Measurements from ENCODE around the gene ELL3.
A peak's percentile ranks its signal among the peaks of the same experiment; 100 is the strongest.
"Not testable (repeated sequence)": the region's sequence is repeated elsewhere in the genome, so short reads cannot be mapped to it uniquely, and the experiment has no call there.

ELL3 gene, protein sequence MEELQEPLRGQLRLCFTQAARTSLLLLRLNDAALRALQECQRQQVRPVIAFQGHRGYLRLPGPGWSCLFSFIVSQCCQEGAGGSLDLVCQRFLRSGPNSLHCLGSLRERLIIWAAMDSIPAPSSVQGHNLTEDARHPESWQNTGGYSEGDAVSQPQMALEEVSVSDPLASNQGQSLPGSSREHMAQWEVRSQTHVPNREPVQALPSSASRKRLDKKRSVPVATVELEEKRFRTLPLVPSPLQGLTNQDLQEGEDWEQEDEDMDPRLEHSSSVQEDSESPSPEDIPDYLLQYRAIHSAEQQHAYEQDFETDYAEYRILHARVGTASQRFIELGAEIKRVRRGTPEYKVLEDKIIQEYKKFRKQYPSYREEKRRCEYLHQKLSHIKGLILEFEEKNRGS

DNA sequence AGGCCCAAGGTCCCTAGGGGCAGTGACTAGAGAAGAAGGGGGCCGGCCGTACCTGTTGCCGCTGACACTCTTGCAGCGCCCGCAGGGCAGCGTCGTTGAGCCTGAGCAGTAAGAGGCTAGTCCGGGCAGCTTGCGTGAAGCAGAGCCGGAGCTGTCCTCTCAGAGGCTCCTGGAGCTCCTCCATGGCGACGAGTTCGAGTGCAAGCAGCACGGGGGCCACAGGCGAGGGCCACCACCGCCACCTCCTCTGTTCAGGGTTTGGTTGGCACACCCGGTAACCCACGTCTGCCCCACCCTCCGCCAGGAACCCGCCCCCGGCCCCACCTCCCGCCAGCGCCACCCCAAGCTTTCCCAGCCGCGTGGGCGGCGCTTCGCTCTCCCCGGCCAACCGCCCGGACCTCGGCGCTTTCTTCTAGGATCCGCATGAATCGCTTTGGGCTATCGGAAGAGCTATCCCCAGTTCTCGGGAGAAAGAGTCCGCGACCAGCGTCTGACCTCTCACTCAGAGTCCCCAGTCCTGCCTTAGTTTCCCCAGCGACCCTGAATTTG is at the start of gene ELL3:
Gene ELL3, minus strand, starts transcription at position 249 of the 549 bp plus-strand sequence. Its CDS starts 65 bp downstream, at position 184.
- peak; percentile 69 for DNase-seq (ENCODE audit: low read depth)

DNA sequence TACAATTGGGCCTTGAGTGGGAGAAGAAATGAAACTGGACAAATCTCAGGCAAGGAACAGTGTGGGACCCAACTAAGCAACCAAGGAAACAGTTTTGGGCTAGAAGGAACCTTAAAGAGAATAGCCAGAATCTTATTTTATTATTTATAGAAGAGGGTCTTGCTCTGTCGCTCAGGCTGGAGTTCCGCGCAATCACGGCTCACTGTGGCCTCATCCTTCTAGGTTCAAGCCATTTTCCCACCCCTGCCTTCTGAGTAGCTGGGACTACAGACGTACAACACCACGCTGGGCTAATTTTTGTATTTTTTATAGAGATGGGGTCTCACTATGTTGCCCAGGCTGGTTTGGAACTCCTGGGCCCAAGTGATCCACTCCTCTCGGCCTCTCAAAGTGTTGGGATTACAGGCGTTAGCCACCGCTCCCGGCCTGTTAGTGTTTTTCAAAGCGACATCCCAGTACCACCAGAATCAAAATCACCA is 49.3 kb upstream of the ELL3 start:
- DNase-seq (ENCODE audit: low read depth) = no peak

DNA sequence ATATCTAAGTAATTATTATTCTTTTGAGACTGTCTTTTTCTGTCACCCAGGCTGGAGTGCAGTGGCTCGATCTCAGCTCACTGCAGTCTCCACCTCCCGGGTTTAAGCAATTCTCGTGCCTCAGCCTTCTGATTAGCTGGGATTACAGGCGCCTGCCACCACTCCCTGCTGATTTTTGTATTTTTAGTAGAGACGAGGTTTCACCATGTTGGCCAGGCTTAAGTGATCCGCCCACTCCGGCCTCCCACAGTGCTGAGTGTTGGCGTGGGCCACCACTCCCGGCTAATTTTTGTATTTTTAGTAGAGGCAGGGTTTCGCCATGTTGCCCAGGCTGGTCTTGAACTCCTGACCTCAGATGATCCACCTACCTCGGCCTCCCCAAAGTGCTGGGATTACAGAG is 48.5 kb upstream of the ELL3 start:
- DNase-seq (ENCODE audit: low read depth) = not testable (repeated sequence)

DNA sequence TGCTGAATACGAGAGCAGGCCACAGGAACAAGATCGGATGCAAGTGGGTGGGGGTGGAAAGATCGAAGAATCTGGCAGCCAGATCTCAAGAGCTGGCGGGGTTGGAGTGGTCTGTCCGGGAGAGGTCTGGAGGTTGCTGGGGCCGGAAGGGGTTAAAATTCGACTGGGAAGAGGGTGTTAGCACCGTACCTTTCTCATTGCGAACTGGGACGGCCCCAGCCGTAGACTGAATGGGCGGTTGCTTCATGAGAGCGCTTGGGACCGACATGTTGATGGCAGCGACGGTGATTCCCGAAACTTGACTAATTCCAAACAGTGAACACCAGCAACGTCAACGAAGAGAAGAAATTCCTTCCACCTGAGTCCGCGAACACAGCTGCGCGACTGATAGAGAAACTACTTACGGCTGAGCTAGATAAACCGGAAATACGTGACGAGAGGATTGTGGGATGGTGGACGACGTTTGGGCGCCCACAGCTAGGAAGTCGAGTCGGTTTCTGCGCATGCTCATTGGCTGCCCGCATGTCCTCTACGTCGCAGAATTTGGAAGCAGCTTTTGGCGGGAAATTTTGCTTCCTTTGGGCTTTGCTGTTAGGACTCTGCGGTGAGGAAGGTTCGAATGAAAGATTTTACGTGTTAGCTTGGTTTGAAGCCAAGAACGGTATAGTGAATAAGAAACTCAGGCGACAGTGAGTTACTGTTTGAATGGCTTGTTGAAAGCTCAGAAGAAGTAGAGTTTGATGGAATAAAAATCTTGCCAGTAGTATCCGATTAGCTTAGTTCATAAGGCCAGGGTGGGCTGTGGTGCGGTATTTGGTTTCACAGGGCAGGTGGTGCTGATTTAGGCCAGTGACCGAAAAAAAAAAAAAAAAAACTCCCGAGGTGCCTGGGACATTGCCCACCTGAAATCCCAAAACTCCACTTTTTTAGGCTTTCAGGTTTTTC is 47.8 kb upstream of the ELL3 start, which contains the start of gene MFAP1:
Gene MFAP1, minus strand, starts transcription at position 389 of the 945 bp plus-strand sequence. Its CDS starts 121 bp downstream, at position 268.
- DNase-seq (ENCODE audit: low read depth) = peak; percentile 81

DNA sequence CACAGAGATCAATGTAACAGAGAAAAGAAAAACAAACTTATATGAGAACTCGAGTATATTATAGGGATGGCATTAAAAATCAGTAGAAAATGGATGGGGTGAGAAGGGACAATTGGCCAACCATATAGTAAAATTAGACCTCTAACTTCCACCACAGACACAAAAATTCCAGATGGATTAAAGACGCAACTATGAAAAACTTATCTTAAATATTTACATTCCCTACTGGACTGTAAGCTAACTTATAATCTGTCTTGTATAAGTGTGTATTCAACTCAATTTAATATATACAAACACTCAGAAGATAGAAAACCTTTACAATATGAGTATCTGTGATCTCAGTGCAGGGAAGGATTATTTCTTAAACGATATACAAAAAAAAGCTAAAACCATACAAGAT is 44.7 kb upstream of the ELL3 start:
- DNase-seq (ENCODE audit: low read depth) = no peak

DNA sequence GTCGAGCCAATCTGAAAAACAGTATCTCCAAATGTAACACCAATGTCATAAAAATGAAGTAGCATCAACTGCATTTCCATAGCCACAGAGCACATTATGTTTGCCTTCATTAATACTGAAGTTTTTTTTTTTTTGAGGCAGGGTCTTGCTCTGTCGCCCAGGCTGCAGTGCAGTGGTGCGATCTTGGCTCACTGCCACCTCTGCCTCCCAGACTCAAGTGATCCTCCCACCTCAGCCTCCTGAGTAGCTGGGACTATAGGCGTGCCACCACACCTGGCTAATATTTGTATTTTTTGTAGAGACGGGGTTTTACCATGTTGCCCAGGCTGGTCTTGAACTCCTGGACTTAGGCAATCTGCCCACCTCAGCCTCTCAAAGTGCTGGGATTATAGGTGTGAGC is 38.3 kb upstream of the ELL3 start:
- not testable (repeated sequence) for DNase-seq (ENCODE audit: low read depth)

DNA sequence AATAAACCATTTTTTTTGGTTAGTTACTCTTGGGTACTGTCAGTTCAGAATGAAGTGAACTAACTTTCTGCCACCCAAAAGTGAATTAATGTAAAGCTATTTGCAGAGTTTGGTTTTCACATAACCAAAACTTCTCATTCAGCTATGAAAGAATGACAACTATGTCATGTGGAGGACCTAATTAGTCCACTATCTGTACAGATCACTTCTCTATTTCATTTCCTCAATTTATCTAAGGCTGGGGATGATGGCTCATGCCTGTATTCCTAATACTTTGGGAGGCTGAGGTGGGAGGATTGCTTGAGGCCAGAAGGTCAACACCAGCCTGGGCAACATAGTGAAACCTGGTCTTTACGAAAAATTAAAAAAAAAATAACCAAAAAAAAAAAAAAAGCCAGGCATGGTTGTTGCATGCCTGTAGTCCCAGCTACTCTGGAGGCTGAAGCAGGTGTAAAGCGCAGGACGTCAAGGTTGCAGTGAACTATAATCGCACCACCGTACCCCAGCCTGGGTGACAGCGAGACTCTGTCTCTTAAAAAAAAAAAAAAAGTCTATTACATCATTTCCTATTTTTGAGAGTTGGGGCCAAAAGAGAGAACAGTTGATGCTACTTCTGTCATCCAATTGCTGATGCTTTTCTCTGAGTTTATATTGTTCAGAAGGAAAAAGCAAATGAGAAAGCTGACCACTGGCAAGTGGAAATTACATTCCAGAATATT is 32.4 kb upstream of the ELL3 start:
- DNase-seq (ENCODE audit: low read depth) = no peak

DNA sequence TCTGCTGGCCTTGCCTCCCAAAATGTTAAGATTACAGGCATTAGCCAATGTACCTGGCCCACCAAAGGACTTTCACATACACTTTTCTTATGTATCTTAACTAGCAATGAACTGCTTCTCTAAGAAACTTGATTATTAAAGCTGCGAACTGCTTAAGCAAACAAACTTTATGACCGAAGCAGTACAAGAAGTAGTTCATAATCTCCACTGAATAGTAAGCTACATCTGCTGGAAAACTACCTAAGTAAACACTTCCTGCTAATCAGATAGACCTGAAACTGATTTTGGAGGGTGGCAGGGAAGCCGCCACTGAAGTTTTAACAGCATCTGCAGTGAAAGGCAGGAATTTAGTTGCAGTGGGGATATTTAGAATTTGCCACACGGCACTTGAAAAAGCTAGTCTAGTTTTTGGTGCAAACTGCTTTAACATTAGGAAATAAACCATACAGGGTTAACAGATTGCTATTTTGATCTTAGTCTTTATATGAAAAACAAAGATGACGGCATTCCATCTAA is 31.7 kb upstream of the ELL3 start:
- DNase-seq (ENCODE audit: low read depth) = no peak

DNA sequence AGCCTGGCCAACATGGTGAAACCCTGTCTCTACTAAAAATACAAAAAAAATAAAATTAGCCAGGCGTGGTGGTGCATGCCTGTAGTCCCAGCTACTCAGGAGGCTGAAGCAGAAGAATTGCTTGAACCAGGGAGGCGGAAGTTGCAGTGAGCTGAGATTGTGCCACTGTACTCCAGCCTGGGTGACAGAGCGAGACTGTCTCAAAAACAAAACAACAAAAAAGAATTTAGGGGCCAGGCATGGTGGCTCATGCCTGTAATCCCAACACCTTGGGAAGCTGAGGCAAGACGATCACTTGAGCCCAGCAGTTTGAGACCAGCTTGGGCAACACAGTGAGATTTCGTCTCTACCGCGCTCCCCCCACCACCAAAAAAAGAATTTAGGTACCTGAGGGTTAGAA is 25.9 kb upstream of the ELL3 start:
- DNase-seq (ENCODE audit: low read depth) = not testable (repeated sequence)

DNA sequence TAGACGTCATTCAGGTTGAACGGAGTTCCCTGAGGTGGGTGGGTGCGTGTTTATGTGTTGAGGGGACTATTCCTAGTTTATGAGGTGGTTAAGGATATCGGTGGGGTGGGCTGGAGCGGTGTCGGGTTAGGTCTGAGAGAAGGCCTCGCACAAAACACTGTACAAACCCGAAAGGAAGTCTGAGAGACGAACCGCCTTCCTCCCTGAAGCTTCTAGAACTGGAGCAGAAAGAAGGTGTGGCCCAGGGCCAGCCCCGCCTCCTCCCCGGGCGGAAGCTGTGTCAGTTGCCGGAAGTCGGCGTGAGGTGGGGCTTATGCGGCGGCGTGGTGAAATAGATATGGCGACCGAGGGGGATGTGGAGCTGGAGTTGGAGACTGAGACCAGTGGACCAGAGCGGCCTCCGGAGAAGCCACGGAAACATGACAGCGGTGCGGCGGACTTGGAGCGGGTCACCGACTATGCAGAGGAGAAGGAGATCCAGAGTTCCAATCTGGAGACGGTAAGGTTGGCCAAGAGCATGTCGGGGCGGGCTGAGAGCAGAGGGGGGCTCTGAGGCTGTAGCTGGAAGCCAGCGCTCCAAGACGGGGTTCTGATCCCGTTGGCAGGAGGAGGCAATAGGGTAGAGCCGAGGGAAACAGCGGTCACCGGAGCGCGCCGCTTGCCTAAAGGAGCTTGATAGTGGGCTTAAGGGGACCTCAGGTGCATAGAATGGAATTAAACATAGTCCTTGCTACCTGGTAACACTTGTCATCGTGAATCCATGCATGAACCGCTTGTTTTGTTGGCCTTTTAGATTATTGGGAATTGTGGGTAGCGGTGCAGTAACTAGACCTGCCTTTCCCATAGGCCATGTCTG is 23.7 kb upstream of the ELL3 start, which contains the start of gene HYPK:
Gene HYPK, plus strand, starts transcription at position 314 of the 856 bp plus-strand sequence. Its CDS starts 24 bp downstream, at position 338.
- DNase-seq (ENCODE audit: low read depth) = peak; percentile 84

DNA sequence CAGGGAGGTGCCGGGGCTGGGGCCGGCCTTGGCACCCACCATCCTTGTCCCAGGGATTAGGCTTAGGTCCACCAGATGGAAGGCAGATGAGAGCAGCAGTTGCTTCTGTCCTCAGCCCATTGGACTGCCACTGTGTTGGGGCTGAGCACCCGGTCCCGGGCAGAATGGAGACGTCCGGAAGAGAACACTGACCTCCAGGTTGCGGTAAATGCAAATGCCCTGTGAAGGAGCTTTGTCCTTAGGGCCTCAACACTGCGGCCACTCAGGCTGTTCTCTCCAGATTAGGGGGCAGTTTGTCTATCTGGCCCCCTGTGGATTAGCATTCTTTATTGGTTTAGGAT is 23.1 kb upstream of the ELL3 start, which contains the start of gene SERINC4:
Gene SERINC4, minus strand, starts transcription at position 276 of the 341 bp plus-strand sequence. Its CDS starts 234 bp downstream, at position 42.
- DNase-seq (ENCODE audit: low read depth) = no peak

DNA sequence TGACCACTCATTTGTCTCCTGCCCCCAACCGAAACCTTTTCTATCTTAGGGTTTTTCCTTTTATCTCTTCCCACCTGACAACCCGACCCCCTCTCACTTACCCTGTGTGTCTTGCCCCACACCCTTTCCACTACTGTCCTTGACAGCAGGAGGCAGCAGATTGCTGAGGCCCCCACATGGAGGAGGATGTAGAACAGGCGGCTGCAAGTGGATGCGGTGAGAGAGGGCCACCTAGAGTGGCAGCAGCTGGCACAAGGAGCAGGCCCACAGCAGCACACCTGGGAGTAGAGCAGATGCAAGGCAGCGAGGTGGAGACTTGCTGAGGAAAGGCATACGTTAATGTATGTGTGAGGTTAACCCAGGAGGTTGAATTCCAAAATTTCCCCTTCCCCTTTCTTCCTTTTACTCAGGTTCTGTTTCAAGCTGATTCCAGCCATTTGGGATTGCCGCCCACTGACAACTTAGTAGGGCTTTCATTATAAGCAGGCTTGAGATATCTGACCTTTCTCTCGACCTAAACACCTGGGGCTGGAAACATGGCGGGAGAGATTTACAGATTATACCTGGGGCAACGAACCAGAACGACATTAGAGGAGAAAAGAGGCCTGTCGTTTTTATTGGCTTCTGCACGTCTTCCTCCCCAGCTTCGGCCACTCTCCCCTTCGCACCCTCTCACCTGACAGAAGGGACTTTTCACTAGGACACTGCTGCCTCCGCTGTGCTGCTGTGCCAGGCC is 22.6 kb upstream of the ELL3 start:
- no peak for DNase-seq (ENCODE audit: low read depth)

DNA sequence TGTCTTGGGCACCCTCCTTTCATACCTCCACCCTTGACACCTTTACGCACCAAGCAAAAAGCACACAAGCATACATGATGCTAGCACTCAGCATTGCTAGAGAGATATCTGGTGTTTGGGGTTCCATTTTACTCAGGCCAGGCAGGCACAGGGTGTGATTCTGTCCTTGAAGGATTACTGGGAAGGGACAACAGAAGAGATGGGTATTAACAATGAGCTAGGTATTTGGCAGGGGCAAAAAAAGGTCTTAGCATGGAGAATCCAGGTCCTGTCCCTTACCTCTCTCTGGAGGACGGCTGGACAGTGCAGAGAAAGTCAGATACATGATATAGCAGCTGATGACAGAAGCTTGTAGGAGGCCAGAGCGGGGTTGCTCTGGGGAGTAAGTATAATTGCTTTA is 19.8 kb upstream of the ELL3 start:
- no peak for DNase-seq (ENCODE audit: low read depth)

DNA sequence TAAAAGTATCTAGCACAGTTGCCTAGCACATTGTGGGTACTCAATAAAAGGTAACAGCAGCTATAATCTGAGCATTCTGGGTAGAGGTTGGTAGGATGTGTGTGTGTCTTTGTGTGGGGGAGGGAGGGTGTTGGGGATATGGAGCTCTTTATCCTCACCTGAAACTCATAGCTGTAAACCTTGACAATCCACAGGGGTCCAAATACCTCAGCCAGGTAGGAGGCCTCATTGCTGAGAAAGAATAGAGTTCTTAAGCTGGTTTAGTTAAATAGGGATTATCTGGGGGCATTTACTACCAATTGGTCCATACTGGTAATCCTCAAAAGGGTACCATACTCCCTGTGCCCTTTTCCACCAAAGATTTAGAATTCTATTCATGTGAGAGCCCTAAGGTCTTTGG is 19.2 kb upstream of the ELL3 start:
- DNase-seq (ENCODE audit: low read depth) = no peak

DNA sequence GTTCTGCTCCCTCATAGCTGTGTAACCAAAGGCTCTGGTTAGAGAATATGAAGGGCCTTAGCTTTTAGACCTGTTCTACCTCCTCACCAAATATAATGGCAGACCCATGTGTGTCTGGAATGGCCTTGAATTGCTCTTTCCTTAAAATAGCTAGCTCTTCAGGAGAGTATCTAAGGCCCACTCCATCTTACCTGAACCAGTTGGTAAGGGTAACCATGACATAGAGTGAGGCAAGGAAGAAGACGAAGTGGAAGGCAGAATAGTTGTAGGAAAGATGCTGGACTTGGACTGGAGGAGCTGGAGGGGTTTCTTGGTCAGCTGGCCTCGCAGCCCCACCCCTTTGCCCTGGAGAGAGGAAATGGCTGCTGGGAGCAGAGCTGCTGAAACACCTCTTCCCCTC is 18.4 kb upstream of the ELL3 start:
- DNase-seq (ENCODE audit: low read depth) = no peak

DNA sequence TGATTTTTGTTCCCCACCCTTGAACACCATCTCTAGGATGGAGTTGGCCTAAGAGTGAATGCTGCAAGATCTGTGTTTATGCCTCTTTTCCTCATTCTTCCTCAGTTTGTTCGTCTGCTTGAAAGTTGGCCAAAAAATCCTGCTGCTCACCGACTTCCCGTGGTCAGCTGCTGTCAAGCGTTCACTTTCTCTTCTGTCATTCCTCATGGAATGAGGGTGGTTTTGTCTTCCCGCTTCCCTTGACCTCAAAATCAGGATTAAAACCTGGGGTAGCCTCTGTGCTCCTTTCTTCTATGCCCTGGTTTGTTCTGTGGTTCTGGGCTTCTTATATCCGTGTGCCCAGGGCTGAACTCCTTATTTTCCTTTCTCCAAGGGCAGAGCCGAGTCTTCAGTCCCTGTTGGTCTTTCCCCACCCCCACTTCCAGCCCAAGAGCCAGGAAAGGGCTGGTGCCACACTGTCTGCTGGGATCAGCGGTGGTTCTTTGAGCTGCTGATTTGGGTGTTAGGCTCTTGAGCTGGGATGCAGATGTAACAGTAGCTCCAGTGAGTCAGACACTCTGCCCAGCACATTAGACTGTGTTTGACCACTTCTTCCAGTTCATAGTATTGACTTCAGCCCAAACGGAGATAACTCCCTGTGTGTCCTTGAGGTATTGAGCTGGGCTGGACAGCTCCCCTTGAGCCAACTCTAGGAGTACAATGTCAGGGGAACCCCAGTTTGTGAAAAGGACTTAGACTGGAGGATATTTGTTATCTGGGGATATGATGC is 17.7 kb upstream of the ELL3 start:
- no peak for DNase-seq (ENCODE audit: low read depth)

DNA sequence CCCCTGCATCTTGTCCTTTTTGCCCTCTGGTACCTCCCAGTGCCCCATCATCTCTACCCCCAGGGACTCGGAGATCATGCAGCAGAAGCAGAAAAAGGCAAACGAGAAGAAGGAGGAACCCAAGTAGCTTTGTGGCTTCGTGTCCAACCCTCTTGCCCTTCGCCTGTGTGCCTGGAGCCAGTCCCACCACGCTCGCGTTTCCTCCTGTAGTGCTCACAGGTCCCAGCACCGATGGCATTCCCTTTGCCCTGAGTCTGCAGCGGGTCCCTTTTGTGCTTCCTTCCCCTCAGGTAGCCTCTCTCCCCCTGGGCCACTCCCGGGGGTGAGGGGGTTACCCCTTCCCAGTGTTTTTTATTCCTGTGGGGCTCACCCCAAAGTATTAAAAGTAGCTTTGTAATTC is 16.9 kb upstream of the ELL3 start:
- DNase-seq (ENCODE audit: low read depth) = no peak

DNA sequence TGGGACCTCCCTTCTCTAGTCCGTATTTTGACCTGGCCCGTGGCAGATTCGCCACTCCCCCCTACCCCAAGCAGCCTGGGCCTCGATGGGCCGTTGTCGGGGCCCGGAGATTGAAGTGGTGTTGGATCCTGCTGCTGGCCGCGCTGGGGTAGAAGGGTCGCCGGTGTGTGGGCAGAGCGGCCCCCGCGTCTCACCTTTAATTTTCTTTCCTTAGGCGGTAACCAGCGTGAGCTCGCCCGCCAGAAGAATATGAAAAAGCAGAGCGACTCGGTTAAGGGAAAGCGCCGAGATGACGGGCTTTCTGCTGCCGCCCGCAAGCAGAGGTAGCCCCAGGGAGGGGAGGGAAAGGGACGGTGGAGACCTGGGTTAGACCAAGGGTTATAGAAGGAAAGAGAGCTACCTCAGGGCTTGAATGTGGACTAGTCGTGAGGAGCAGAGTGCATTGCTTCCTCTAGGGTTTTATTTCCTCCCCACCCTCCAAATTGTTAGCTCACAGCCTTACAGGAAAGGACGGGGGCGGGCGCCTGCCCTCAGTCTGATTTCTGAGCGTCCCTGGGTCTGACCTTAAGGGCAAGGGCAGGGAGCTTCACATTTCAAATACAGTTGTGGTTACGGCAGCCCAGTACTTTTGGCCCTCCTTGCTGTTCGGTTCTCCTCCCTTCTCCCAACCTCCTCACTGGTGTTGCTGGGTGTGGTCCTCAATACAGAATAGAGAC is 16.2 kb upstream of the ELL3 start:
- no peak for DNase-seq (ENCODE audit: low read depth)

All from stimulated activated CD8-positive, alpha-beta memory T cell treated with anti-CD3 and anti-CD28 coated beads, Interleukin-12 subunit alpha, Interleukin-12 subunit beta, amount 100 ng/mL, for 4 hours (primary cell).